Naive B cell (primary cell): ENCODE data around the gene C22orf23. TPM values are rescaled to one million over a fixed set of nuclear protein-coding genes. Genes with fewer than 3 reads are reported as not detected.
A peak's percentile ranks its signal among the peaks of the same experiment; 100 is the strongest.
"Not testable (repeated sequence)": the region's sequence is repeated elsewhere in the genome, so short reads cannot be mapped to it uniquely, and the experiment has no call there.

Experiments used
- ATAC-seq, 2 donors: fragments of 150-1000 bp; cut with Tn5 transposase; 2 replicates each; pipeline ENCODE4 v1.10.0; 2021; ENCODE audit warnings: low read depth in 2 of 2, mild to moderate bottlenecking in 2 of 2, moderate library complexity in 2 of 2
- DNase-seq: peaks from one replicate; pipeline ENCODE4 v3.0.0; 2022
- H3K27ac Mint-ChIP-seq, 6 donors: one replicate each; pipeline ENCODE4 v1.8.0; 2020 to 2022; ENCODE audit warnings: mild to moderate bottlenecking in 6 of 6, mixed read lengths in 6 of 6, moderate library complexity in 5 of 6, inconsistent platforms in 2 of 6
- H3K27me3 Mint-ChIP-seq, 3 donors: one replicate each; pipeline ENCODE4 v1.8.0; 2021 to 2022; ENCODE audit warnings: mixed read lengths in 3 of 3, mild to moderate bottlenecking in 1 of 3
- H3K36me3 Mint-ChIP-seq, 2 donors: one replicate each; pipeline ENCODE4 v1.8.0; 2020 to 2022; ENCODE audit warnings: mixed read lengths in 2 of 2, inconsistent platforms in 1 of 2, mild to moderate bottlenecking in 1 of 2
- H3K4me1 Mint-ChIP-seq, 3 donors: one replicate each; pipeline ENCODE4 v1.8.0; 2020 to 2022; ENCODE audit warnings: mixed read lengths in 3 of 3, inconsistent platforms in 1 of 3, mild to moderate bottlenecking in 1 of 3, moderate library complexity in 1 of 3
- H3K4me3 Mint-ChIP-seq, 8 donors: one replicate each; pipeline ENCODE4 v1.8.0; 2020 to 2022; ENCODE audit warnings: mild to moderate bottlenecking in 8 of 8, mixed read lengths in 8 of 8, moderate library complexity in 8 of 8, inconsistent platforms in 2 of 8
- H3K9me3 Mint-ChIP-seq, 7 donors: one replicate each; pipeline ENCODE4 v1.8.0; 2020 to 2022; ENCODE audit warnings: mixed read lengths in 7 of 7, mild to moderate bottlenecking in 5 of 7, inconsistent platforms in 2 of 7, moderate library complexity in 1 of 7
- polyA plus RNA-seq, 6 donors: library from polyadenylated mRNA; unstranded; fragments of 300-500 nt; fragmentation: Illumina TruSeq; gene quantifications; one replicate each; pipeline ENCODE4 v1.2.3, GENCODE V29; 2021; ENCODE audit warnings: low read depth in 6 of 6

Gene C22orf23
- polyA plus RNA-seq, 6 donors from 2014 or later = not detected

DNA sequence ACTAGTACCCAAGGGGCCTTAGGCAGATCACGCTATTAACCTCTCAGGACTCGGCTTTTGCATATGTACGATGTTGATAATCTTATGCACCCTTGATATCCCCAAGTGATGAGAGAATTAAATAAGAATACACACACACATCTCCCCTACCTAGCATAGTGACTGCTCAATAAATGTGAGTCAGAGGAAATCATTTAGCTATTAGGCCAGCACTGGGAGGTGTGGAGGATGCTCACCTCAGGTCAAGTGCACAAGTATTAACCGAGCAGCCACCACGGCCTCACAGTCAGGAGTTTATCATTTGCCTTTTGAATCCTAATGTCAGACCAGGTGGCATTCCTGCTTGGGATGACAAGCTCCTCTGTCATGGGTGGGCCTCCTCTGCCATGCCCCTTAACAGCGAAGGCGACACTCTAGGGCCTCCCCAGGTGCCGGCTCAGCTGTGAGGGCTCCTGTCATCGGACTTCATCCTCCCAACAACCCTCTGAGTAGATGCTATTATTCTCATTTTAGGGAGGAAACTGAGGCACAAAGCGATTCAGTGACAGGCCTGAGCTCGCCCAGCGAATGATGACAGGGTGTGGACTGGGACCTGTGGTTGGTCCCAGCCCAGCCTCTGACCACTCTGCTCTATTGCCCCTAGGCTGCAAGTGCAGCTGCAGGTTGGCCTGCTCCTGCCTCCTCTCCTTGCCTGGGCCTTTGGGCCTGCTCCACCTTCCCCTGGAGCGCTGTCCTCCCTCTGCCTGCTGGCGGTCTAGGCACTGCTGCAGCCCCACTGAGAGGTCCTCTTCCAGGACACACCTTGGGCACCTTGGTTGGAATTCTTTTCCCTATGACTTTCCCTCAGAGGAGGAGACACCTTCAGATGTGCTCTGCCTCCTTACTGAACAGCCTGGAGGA lies 36.0 kb upstream of the C22orf23 start:
- DNase-seq (no peak), ATAC-seq (no peak)
- H3K27me3 Mint-ChIP-seq = no peaks in the 10 kb centered on the region
- H3K4me3 Mint-ChIP-seq = no peak overlapping the region
- H3K27ac Mint-ChIP-seq = peak overlapping the region in 1 of 6 donors; percentile 32
- peaks cover 0 to 2% (median 0%) of the 10 kb centered on the region in 3 donors for H3K4me1 Mint-ChIP-seq
- H3K36me3 Mint-ChIP-seq = no peaks in the 10 kb centered on the region
- H3K9me3 Mint-ChIP-seq = no peaks in the 10 kb centered on the region

DNA sequence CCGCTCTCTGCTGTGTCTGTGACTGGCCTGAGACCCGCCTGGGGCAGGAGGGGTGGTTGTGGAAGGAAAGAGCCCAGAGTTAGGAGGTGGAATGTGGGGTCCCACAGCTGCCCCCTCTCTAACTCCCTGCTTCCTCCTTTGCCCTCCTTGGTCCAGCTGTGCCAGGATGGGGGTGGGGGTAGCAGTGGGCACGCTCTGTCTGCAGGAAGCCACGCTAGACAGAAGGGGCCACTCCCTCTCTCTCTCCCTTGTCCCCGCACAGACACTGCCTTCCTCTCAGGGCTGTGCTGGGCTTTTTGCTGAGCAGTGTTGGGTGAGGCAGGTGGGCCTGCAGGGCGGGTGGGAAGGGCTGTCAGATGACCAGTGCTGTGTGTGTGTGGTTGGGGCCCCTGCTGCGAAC lies 33.0 kb upstream of the C22orf23 start:
- ATAC-seq (no peak), DNase-seq (no peak)
- Mint-ChIP-seq H3K36me3 (no peaks in the 10 kb centered on the region), H3K9me3 (no peaks in the 10 kb centered on the region), H3K4me3 (no peak overlapping the region), H3K27me3 (no peaks in the 10 kb centered on the region), H3K4me1 (no peaks in the 10 kb centered on the region), H3K27ac (no peak overlapping the region)

- no peak overlapping the region for H3K4me3 Mint-ChIP-seq
- H3K27me3 Mint-ChIP-seq = no peaks in the 10 kb centered on the region
- ATAC-seq (no peak), DNase-seq (no peak)
- H3K9me3 Mint-ChIP-seq = no peaks in the 10 kb centered on the region
- H3K4me1 Mint-ChIP-seq = no peaks in the 10 kb centered on the region
- no peaks in the 10 kb centered on the region for H3K36me3 Mint-ChIP-seq
- H3K27ac Mint-ChIP-seq = no peak overlapping the region
Measured at GRCh38 chr22:37985751-37986281, 32.4 kb upstream of the C22orf23 start.

GRCh38 chr22:37985050-37985585 lies 31.7 kb upstream of the C22orf23 start:
- Mint-ChIP-seq H3K27ac (peak overlapping the region in 2 of 6 donors; percentile 47 to 86), H3K27me3 (no peaks in the 10 kb centered on the region)
- no peak for ATAC-seq

DNA sequence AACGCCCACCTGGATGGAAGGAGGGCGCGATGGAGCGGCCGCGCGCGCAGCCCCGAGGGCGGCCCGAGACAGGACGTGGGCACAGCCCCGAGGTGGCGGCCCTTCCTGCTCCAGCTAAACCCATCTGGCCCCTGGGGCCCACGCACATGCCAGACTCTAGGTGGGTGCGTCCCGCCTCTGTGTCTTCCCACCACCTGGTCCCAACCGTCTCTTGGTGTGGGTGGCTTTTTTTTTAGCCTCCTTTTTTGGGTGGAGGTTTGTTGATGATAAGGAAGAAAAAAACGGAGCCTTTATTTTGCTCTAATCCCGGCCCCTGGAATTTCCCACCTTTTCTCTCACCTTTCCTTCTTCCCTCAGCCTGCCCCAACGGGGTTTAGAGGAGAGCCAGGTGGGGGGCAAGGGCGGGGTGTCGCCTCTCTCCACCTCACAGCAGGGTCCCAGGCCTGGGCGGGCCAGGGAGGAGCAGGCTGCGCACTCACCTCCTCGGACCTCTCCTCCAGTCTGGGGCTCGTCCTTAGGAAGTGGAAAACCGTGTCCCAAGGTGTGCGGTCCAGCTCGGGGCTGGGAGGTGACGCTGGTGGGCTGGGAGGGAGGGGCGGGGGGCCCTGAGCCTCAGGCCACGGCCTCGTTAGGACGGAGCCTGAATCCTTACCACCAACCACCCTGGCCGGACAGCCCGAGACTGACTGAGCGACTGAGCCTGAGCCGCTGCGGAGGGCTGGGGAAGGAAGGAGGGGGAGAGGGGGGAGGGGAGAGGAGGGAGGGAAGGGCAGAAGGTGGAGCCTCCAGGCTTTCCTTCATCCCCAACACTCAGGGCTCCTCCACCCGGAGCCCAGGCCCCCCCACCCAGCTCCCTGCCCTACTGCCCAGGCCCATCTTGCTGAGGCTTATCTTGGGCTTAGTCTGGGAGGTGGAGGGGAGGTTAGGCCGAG lies 30.7 kb upstream of the C22orf23 start, which contains the start of gene SOX10:
Gene SOX10, minus strand, starts transcription at position 696 of the 932 bp plus-strand sequence. CDS start 771 bp downstream, outside the sequence.
- H3K4me3 Mint-ChIP-seq = no peak within 1 kb of the TSS
- no peaks in the 10 kb centered on the region for H3K36me3 Mint-ChIP-seq
- ATAC-seq (no peak), DNase-seq (no peak)
- peak within 1 kb of the TSS in 2 of 6 donors; percentile 47 to 86 for H3K27ac Mint-ChIP-seq
- no peaks in the 10 kb centered on the region for H3K27me3 Mint-ChIP-seq
- H3K4me1 Mint-ChIP-seq = no peaks in the 10 kb centered on the region
- H3K9me3 Mint-ChIP-seq = no peaks in the 10 kb centered on the region

More at GRCh38 chr22:37985050-37985585, 31.7 kb upstream of the C22orf23 start:
- Mint-ChIP-seq H3K36me3 (no peaks in the 10 kb centered on the region), H3K4me1 (no peaks in the 10 kb centered on the region), H3K9me3 (no peaks in the 10 kb centered on the region), H3K4me3 (no peak overlapping the region)
- DNase-seq = no peak

DNA sequence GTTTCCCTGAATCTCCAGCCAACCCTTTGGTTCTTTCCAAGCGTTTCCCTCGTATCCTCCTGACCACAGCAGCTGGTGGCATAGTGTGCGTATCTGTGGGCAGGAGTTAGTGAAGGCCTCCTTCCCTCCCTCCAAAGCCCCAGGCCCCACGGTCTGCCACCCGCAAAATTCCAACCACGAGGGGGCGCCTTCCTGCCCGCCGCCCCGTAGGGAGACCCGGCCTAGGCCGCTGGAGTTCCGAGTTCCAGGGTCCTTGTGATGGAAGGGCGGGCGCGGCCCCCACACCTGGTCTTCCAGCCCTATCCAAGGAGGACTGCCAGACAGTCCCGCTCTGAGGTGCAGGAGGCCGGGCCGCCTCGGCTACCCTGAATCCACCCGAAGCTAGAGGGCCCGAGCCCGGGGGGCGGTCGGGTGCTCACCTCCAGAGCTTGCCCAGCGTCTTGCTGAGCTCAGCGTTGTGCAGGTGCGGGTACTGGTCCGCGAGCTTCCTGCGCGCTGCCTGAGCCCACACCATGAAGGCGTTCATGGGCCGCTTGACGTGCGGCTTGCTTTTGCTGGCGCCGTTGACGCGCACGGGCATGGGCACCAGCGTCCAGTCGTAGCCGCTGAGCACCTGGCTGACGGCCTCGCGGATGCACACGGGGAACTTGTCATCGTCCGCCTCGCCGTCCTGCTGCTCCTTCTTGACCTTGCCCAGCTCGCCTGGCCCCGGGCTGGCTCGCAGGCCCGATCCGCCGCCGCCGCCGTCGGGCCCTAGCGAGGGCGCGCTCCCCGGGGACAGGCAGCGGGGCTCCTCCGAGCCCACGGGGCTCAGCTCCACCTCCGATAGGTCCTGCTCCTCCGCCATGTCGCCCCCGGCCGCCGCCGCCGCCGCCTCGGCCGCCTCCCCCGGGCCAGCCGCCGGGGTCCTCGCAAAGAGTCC lies 29.8 kb upstream of the C22orf23 start:
- DNase-seq = no peak
- no peak overlapping the region for H3K4me3 Mint-ChIP-seq
- no peaks in the 10 kb centered on the region for H3K9me3 Mint-ChIP-seq
- H3K27ac Mint-ChIP-seq = no peak overlapping the region
- H3K36me3 Mint-ChIP-seq = no peaks in the 10 kb centered on the region
- no peak for ATAC-seq
- no peaks in the 10 kb centered on the region for H3K27me3 Mint-ChIP-seq
- H3K4me1 Mint-ChIP-seq = no peaks in the 10 kb centered on the region

- Mint-ChIP-seq H3K4me1 (peaks cover 0 to 6% (median 0%) of the 10 kb centered on the region in 3 donors), H3K27ac (peak overlapping the region in 2 of 6 donors; percentile 53 to 86), H3K4me3 (no peak overlapping the region), H3K27me3 (no peaks in the 10 kb centered on the region), H3K9me3 (no peaks in the 10 kb centered on the region), H3K36me3 (no peaks in the 10 kb centered on the region)
- ATAC-seq = no peak
- no peak for DNase-seq
Measured at GRCh38 chr22:37982151-37982785, 28.9 kb upstream of the C22orf23 start.

GRCh38 chr22:37981282-37982011 lies 28.0 kb upstream of the C22orf23 start:
- Mint-ChIP-seq H3K4me1 (peaks cover 0 to 6% (median 0%) of the 10 kb centered on the region in 3 donors), H3K36me3 (no peaks in the 10 kb centered on the region), H3K4me3 (no peak overlapping the region), H3K9me3 (no peaks in the 10 kb centered on the region), H3K27ac (peak overlapping the region in 1 of 6 donors; percentile 70), H3K27me3 (no peaks in the 10 kb centered on the region)
- ATAC-seq = no peak
- no peak for DNase-seq

GRCh38 chr22:37979782-37980181 lies 26.4 kb upstream of the C22orf23 start:
- DNase-seq = no peak
- Mint-ChIP-seq H3K4me3 (no peak overlapping the region), H3K4me1 (peaks cover 0 to 8% (median 0%) of the 10 kb centered on the region in 3 donors), H3K27ac (no peak overlapping the region), H3K36me3 (peaks cover 0 to 7% of the 10 kb centered on the region in 2 donors), H3K27me3 (no peaks in the 10 kb centered on the region), H3K9me3 (no peaks in the 10 kb centered on the region)
- ATAC-seq = no peak

DNA sequence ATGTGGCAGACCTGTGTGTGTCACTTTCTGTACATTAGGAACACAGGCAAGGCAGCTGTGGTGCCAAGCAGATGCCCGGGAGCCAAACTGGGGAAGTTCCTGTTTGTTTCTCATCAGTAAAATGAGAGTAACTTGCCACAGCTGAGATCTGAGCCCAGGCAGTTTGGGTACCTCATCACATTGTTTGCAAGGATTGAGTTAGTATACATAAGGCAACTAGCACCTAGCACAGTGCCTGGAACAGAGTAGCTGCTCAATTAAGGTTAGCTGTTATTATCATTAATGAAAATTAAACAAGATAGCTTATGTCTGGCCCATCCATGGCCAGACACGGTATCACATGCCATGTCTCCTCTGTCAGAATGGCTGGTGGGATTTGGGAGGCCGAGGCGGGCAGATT lies 23.1 kb upstream of the C22orf23 start:
- no peaks in the 10 kb centered on the region for H3K27me3 Mint-ChIP-seq
- H3K4me3 Mint-ChIP-seq = no peak overlapping the region
- no peak overlapping the region for H3K27ac Mint-ChIP-seq
- peaks cover 0 to 16% of the 10 kb centered on the region in 2 donors for H3K36me3 Mint-ChIP-seq
- ATAC-seq (no peak), DNase-seq (no peak)
- H3K9me3 Mint-ChIP-seq = no peaks in the 10 kb centered on the region
- peaks cover 0 to 10% (median 7%) of the 10 kb centered on the region in 3 donors for H3K4me1 Mint-ChIP-seq

DNA sequence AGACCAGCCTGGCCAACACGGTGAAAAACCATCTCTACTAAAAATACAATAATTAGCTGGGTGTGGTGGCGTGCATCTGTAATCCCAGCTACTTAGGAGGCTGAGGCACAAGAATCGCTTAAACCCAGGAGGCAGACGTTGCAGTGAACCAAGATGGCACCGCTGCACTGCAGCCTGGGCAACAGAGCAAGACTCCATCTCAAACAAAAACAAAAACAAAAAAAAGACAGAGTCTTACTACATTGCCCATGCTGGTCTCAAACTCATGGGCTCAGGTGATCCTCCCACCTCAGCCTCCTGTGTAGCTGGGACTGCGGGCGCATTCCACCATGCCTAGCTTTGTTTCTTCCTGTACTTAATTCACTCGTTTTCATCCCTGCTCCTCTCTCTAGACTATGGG lies 22.6 kb upstream of the C22orf23 start:
- H3K9me3 Mint-ChIP-seq = not testable (repeated sequence)

More for the DNA sequence above, 22.6 kb upstream of the C22orf23 start:
- ATAC-seq, H3K27ac Mint-ChIP-seq, DNase-seq, H3K4me1 Mint-ChIP-seq, H3K27me3 Mint-ChIP-seq, H3K4me3 Mint-ChIP-seq: not testable (repeated sequence)
- peaks cover 0 to 16% of the 10 kb centered on the region in 2 donors for H3K36me3 Mint-ChIP-seq
